GM18499 (cell line): Measurements from ENCODE around the gene SH3D19.
A peak's percentile ranks its signal among the peaks of the same experiment; 100 is the strongest.
"Not testable (repeated sequence)": the region's sequence is repeated elsewhere in the genome, so short reads cannot be mapped to it uniquely, and the experiment has no call there.

Experiments used
- ATAC-seq: cut with Tn5 transposase; IDR thresholded peaks from one replicate; pipeline ENCODE4 v1.9.1; 2021; ENCODE audit warnings: moderate number of reproducible peaks; ENCODE audit not compliant: insufficient read depth, unreplicated experiment

The SH3D19 gene

DNA sequence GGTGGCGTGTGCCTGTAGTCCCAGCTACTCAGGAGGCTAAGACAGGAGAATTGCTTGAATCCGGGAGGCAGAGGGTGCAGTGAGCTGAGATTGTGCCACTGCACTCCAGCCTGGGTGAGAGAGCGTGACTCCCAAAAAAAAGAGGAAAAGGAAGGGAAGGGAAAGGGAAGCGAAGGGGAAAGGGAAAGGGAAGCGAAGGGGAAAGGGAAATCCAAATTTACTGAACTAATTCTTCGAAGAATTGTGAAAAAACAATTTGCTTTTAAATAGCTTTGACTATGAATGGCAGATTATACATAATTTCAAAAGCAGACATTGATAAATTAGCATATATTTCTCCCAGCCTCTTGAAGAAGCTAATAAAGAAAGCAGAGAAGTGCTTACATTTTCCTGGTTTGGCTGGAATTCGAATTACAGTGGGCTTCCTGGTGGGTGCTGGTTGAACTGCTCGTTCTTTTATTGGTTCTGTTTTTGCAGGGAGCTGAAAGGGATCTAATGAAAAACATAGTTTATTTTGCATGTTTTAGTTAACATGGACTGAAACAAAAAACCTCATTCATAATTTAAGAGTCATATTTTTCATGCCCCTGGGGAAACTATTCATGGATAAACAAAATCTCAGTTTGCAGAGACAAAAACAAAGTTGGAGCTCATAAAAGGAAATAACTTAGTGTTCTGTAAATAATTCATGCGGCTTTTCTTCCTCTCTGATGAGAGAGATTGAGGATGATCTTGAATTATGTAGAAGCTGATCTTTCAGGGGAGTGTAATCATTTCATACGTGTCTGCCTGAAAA lies 160.0 kb downstream of the SH3D19 start:
- ATAC-seq: no peak

DNA sequence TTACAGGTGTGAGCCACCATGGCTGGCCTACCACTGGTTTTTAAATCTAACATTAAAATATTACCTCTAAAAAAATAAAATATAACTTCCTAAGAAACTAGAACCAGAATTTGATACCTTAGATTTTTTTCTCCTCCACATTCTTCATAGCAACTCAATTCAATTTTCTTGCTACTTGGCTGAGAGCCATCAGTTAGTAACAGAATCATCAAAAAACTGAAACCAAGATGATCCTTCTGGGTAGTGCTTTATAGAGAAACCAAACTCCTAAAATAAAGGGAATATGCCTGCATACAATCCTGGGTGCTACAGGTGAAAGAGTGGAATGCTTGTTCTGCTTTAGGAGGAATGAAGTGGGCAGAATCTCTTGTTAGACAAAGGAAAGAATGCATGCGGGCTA lies 161.6 kb downstream of the SH3D19 start:
- no peak for ATAC-seq

DNA sequence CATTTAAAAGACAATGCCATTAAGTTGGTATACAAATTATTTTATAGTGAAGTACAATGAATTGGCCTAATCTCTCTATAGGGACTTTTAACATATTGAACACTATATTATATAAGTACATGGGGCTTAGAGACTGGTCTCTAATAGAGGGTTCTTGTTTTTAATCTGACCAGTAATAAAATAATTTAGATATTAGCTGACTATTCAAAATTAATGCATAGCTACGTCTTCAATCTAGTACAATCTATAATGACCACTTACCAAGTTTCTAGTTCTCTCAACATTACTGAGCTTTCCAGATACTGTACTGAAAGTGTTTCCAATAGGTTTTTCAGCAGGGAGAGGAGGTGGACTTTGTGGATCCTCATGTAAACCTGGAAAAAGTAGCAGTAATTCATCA lies 166.4 kb downstream of the SH3D19 start:
- no peak for ATAC-seq

DNA sequence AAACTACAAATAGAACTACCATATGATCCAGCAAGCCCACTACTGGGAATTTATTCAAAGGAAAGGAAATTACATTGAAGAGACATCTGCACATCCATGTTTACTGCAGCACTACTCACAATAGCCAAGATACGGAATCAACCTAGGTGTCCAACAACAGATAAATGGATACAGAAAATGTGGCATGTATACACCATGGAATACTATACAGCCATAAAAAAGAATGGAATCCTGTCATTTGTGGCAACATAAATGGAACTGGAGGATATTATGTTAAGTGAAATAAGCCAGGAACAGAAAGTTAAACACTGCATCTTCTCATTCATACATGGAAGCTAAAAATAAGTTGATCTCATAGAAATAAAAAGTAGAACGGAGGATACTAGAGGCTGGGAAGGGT lies 167.9 kb downstream of the SH3D19 start:
- no peak for ATAC-seq

DNA sequence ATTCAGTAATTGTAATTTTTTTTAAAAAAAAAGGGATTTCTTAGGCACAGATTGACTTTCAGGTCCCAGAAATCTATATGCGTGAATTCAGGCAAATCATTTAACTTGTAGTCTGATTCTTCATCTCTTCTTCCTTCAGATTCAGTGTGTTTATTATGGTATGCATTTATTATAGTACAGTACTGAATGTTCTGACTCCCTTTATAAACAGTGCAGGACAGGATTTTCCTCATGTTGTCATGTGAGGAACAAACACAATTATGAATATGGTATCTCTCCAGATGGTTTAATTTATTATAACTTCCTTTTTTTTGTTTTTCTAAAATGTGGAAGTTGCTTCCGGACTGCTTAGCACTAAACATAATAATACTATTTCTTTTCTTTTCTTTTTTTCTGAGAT lies 171.8 kb downstream of the SH3D19 start:
- no peak for ATAC-seq

DNA sequence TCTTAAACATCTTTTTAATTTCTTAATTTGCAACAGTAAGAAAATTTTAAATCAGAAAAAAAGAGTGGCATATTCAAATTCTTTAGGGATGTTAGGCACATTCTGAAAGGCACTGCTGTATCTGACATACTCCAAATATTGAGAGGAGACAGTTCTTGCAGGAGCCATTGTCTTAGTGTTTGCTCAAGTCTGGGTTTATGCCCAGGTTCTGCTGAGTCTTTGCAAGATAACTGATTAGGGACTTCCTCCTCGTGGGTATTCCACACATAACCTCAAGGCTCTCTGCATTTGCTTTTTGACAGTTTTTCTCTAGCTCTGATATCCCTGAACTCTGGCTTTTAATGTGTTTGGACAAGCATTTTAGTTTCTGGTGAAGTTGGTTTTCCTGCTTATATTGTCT lies 173.4 kb downstream of the SH3D19 start:
- ATAC-seq: no peak

DNA sequence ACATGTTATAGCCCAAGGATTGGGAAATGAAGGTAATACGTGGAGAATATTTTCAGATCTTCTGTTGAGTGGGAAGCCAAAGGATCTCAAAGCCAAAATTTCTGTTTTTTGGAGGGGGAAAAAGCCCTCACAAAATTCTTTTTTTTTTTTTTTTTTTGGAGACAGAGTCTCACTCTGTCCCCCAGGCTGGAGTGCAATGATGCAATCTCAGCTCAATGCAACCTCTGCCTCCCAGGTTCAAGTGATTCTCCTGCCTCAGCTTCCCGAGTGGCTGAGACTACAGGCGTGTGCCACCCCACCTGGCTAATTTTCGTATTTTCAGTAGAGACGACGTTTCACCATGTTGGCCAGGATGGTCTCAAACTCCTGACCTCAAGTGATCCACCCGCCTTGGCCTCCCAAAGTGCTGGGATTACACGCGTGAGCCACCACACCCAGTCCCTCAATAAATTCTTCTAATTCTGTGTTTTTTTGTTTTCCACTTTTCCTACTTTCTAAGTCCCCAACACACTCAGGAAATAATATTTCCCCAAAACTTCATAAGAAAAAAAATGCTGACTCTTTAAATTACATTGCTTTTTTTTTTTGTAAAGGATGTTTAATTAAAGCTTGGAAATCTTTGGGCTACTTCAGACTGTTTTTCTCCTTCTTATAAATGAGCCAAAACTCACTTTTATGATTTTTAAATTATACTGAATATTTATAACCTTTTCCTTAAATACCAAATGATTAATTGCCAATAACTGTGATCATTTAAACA lies 174.4 kb downstream of the SH3D19 start:
- ATAC-seq: no peak

DNA sequence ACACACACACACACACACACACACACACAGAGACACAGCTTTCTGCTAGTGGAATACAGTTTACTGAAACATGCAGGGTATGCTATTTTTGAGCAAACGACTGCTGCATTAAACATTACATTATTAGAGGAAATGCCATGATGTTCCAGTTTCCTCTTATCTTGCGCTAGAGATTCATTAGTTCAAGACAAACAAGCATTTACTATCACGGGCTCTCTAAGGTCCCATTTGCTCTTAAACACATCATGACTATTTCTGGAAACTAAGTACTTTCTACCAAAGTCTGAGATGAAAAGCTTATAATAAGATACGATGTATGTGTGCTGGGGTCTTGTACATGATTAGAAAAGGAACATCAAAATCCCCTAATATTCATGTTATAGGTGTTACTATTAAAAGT lies 177.1 kb downstream of the SH3D19 start:
- ATAC-seq: no peak

DNA sequence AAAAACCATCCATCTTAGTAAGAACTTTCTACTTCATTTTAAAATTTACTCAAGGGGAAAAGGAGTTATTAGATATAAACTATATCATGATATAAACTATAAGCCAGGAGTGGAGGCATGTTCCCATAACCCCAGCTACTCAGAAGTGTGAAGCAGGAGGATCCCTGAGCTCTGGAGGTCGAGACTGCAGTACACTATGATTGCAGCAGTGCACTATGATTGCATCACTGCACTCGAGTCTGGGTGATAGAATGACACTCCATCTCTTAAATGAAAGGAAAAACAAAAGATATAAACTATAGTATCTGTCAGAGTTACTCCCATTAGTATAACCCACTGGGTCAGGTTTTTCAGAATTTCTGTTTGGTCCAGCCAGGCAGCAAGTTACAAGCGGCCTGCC lies 178.4 kb downstream of the SH3D19 start:
- ATAC-seq: no peak

DNA sequence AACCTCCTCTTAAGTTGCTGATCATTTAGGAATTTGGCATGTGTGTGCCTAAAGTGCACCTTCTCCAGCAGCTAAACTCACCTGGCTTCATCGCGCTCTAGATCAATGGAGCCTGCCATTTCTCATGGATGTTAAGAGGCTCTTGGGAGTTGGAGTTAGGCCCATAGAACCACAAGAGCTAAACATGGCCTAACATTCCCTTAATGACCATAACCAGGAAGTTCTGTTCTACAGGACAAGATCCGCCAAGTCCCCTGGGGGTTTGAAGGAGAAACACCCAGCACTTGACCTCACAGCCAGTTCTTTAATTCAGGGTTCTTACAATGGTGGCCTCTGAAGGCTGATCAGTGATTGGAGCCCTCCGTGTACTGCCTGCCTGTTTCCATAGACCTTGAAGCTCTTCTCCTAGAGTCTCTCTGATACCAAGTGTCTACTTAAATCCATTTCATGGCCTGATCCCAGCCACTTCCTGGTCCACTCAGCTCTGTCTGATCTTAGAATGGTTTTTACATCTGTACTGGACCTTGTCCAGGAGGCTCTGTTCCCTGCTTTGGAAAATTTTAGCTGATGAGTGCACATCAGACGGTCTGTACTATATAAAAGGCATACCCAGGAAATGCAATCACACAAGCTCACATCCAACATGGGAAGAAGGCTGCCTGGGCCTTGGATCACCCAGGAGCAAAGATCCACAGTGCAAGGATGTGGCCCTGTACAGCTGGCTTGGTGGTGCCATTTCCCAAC lies 180.9 kb downstream of the SH3D19 start:
- ATAC-seq: no peak

DNA sequence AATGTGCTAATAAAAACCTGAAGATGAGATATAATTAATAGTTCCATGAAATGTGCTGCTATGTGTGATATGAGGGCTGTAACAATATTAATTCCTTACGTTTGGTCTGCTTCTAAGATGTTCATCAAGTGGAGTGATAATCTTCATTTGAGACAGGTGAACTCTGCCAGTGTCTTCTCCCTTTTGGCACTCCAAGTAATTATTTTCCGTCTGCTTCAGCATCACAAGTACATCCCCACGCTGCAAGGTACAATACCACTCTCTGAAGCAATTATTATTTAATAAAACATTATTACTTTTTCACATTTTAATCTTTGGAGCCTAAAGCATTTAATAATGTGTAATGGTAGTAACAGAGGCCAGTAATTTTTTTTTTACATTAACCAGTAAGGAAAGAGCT lies 181.6 kb downstream of the SH3D19 start:
- ATAC-seq: no peak

DNA sequence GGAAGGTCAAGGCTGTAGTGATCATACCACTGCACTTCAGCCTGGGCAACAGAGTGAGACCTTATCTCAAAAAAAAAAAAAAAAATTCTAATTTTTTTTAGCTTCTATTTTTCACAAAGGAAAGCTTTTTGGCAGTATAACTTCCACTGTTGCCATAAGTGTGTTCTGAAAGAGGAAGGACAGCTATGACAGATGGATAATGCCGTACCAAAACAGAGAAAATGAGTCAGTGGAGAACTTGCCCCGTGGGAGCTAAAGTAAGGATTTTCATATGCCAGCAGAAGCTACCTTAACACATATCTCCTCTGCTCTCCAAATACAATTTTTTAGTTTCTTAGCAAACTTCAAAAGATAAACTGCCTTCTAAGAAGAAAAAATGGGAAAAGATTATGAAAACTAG lies 182.2 kb downstream of the SH3D19 start:
- no peak for ATAC-seq

DNA sequence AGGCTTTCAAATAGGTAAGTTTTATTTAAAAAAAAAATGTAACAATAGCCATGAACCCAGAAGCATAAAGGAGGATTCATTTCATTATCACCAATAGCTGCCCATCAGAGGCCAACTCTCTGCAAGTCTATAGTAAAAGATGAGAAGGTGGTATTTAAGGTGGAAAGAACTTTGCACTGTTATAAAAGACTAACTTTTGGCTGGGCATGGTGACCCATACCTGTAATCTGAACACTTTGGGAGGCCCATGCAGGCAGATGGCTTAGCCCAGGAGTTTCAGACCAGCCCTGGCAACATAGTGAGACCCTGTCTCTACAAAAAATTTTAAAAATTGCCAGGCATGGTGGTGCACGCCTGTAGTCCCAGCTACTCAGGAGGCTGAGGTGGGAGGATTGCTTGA lies 182.6 kb downstream of the SH3D19 start:
- no peak for ATAC-seq

DNA sequence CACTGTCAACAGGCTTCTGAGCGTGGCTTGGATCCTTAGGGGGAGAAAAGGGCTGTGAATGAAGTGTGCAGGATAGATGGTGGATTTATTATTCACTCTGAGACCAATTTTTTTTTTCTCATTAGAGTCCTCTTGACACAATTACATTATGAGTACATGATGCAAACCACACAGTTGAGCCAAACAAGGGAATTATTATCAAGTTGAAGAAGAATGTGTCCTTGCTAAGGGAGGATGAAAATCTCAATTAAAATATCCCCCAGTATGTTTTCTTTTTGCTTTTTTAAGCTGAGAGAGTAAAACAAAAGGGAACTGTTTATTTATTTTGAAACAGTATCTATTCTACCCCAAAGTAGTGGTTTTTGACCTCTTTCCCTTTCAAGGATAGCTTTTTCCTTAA lies 185.6 kb downstream of the SH3D19 start:
- no peak for ATAC-seq

DNA sequence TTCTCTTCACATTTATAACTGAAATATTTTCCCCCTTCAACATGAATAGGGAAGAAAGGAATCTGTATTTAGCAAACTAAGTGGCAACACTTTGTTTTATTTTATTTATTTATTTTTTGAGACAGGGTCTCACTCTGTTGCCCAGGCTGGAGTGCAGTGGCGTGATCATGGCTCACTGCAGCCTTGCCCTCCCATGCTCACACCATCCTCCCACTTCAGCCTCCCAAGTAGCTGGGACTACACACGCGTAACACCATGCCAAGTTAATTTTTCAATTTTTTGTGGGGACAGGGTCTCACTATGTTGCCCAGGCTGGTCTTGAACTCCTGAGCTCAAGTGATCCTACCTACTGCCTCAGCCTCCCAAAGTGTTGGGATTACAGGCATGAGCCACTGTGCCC lies 189.4 kb downstream of the SH3D19 start:
- not testable (repeated sequence) for ATAC-seq

DNA sequence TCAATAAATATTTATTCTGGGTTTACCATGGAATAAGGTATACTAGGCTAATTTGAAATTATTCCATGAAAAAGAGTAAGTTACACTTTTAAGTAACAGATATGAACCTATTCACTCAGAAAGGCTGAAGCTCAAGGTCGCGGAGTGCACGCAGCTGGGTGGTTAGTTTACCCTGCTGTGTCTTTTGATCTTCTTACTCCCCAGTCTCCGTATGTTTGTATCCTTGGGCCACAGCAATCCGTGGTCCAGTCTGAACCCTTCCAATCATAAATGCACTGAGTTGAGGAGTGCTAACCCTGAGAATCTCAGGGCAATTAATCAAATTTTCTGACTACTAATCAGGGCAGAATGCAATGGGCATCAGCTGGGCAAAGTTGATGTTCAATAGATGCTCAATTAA lies 192.1 kb downstream of the SH3D19 start:
- ATAC-seq: no peak

DNA sequence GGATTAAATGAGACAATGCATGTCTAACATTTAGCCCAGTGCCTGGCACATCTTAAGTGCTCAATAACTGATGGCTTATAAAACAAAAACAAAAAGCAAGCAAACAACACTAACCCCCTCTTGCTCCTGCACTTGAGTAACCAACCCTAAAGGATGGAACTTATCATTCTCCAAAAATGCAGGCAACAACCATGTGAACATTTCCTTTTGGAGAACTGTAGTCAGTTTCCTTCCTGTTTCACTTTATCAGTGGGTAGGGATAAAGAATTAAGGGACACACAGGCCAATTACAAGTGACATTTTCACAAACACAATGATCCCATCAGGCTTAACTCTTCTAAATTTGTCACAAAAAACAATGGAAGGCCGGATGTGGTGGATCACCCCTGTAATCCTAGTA lies 195.6 kb downstream of the SH3D19 start:
- no peak for ATAC-seq

DNA sequence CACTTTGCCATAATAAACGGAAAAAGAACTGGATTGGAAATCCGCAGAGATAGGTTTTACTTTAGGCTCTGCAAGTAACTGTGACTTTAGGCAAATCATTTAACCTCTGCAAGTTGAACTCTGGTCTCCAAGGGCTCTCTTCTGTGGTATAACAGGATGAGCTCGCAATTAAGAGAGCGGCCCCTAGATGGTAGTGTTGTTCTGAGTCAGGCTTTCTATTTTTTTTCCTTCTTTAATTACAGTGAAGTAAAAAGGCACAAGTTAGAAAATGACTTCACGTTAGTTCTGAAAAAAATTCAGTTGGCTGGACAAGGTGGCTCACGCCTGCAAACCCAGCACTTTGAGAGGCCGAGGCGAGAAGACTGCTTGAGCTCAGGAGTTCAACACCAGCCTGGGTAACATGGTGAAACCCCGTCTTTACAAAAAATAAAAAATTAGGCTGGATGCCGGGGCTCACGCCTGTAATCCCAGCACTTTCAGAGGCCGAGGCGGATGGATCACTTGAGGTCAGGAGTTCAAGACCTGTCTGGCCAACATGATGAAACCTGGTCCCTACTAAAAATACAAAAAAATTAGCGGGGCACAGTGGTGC lies 207.9 kb downstream of the SH3D19 start:
- ATAC-seq: peak; percentile 94

DNA sequence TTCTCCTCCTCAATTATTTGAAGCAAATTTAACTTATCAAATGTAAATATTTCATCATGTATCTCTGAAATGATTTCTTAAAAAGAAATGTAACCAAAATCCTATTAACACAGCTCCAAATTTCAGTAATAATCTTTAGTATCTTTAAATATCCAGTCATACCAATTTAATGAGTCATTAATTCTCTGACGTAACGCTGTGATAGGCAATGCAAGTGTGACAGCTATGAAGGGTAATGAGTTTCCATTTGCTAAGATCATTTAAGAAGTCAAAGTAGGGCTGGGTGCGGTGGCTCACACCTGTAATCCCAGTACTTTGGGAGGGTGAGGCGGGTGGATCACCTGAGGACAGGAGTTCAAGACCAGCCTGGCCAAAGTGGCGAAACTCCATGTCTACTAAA lies 210.4 kb downstream of the SH3D19 start:
- ATAC-seq: no peak

DNA sequence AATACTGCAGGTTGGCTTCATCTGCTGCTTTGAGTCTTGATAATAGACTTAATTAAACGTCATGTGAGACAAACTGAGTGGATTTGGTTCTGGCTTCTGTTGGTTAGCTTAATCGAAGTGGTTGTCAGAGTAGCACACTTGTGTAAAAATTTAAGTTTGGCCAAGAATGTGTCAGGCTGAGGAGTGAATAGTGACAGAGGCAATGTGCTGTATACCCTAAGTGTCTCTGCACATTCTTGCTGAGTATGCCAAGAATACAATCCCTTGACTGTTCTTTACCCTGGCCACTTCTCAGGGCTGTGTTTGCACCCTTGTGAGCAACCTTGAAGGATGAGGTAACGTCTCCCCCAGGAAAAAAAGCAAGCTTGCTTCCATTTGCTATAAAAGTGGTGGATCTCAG lies 211.1 kb downstream of the SH3D19 start:
- ATAC-seq: no peak

DNA sequence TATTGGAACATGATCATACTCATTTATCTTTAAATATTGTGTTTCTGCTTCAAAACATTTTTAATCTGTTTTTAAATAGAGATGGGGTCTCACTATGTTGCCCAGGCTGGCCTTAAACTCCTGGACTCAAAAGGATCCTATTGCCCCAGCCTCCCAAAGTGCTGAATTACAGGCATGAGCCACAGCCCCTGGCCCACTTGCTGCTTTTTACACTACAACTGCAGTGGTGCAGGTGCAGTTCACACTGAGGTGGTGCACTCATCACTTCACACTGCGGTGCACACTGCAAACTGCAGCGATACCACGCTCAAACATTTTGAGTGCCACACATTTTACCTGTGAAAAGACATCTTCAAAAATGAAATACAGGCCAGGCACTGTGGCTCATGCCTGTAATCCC lies 215.2 kb downstream of the SH3D19 start:
- ATAC-seq: no peak
